H1 (cell line): ENCODE measurements around the gene RTN3. TPM values are rescaled to one million over a fixed set of nuclear protein-coding genes. Genes with fewer than 3 reads are reported as not detected.

Source experiments
- CTCF ChIA-PET: fragments of 300-600 bp; sonication (Branson Sonifier 250); formaldehyde crosslinking; loops from one replicate; lab custom pipeline; 2021; ENCODE audit not compliant: partially characterized antibody; lab: Charles Lee
- POLR2A ChIA-PET: fragments of 300-600 bp; sonication (Branson Sonifier 250); formaldehyde crosslinking; loops from one replicate; lab custom pipeline; 2021; ENCODE audit warnings: inconsistent platforms; ENCODE audit not compliant: partially characterized antibody; lab: Charles Lee
- DNase-seq, 2 experiments: peaks; one replicate each; pipeline versions ENCODE4 v3.0.0 to v3.0.0-alpha.2; 2010 to 2022; ENCODE audit warnings: low spot score in 2 of 2, low read depth in 1 of 2, mixed read lengths in 1 of 2
- FAIRE-seq: peaks from 2 replicates; lab custom pipeline; 2011; peaks lifted over from hg19 to GRCh38; lab: Jason Lieb, UNC
- H2AFZ ChIP-seq: 2 replicates; pipeline ENCODE4 v1.8.1; 2012; ENCODE audit warnings: low read length, inconsistent platforms
- H2AK5ac ChIP-seq: 2 replicates; pipeline ENCODE4 v1.6.1; 2013; ENCODE audit warnings: low read depth, low read length
- H2BK120ac ChIP-seq: replicated peaks from 2 replicates; pipeline ENCODE3; 2013; ENCODE audit warnings: low read depth, low read length, inconsistent platforms
- H2BK12ac ChIP-seq: 2 replicates; pipeline ENCODE4 v1.6.1; 2013; ENCODE audit warnings: low read depth, low read length
- H2BK15ac ChIP-seq: 2 replicates; pipeline ENCODE4 v1.6.1; 2013; ENCODE audit warnings: low read length
- H2BK20ac ChIP-seq: 2 replicates; pipeline ENCODE4 v1.6.1; 2013; ENCODE audit warnings: low read length
- H2BK5ac ChIP-seq: 2 replicates; pipeline ENCODE4 v1.6.1; 2013; ENCODE audit warnings: low read depth, low read length
- H3K14ac ChIP-seq: 2 replicates; pipeline ENCODE4 v1.6.1; 2013; ENCODE audit warnings: inconsistent platforms; ENCODE audit not compliant: insufficient read length
- H3K18ac ChIP-seq: 2 replicates; pipeline ENCODE4 v1.6.1; 2013; ENCODE audit warnings: low read length; ENCODE audit errors: extremely low read depth
- H3K23ac ChIP-seq: 2 replicates; pipeline ENCODE4 v1.6.1; 2013; ENCODE audit warnings: inconsistent platforms; ENCODE audit not compliant: insufficient read length
- H3K23me2 ChIP-seq: 2 replicates; pipeline ENCODE4 v1.6.1; 2013; ENCODE audit warnings: low read depth, low read length
- H3K27ac ChIP-seq: 2 replicates; pipeline ENCODE4 v1.6.1; 2011; ENCODE audit warnings: low read depth, low read length, inconsistent platforms
- H3K27me3 ChIP-seq, 4 experiments: replicated peaks in 1 of 4; 1 replicate in 1 of 4; 2 replicates in 3 of 4; pipeline versions ENCODE4 v1.6.1 to v1.8.1; 2011 to 2013; ENCODE audit warnings: low read length in 3 of 4, mild to moderate bottlenecking in 3 of 4, inconsistent platforms in 2 of 4, mixed read lengths in 2 of 4, moderate library complexity in 1 of 4; ENCODE audit not compliant: control insufficient read depth in 3 of 4, insufficient read depth in 3 of 4; ENCODE audit errors: extremely low read depth in 1 of 4
- H3K36me3 ChIP-seq, 4 experiments: 2 replicates each; pipeline versions ENCODE4 v1.6.1 to v1.8.1; 2011 to 2013; ENCODE audit warnings: mild to moderate bottlenecking in 4 of 4, low read length in 3 of 4, moderate library complexity in 2 of 4, control low read depth in 1 of 4, inconsistent platforms in 1 of 4; ENCODE audit not compliant: insufficient read depth in 4 of 4, control insufficient read depth in 2 of 4
- H3K4ac ChIP-seq: replicated peaks from 2 replicates; pipeline ENCODE3; 2013; ENCODE audit warnings: low read length, low read depth, mixed read lengths, inconsistent platforms; ENCODE audit not compliant: insufficient read length
- H3K4me1 ChIP-seq, 4 experiments: replicated peaks in 1 of 4; 1 replicate in 1 of 4; 2 replicates in 3 of 4; pipeline versions ENCODE4 v1.6.1 to v1.8.1; 2011 to 2013; ENCODE audit warnings: low read length in 3 of 4, inconsistent platforms in 2 of 4, mixed read lengths in 1 of 4; ENCODE audit not compliant: insufficient read depth in 4 of 4, control insufficient read depth in 3 of 4
- H3K4me2 ChIP-seq, 2 experiments: 2 replicates each; pipeline versions ENCODE4 v1.6.1 to v1.8.1; 2011 to 2013; ENCODE audit warnings: low read depth in 2 of 2, low read length in 2 of 2, control low read depth in 1 of 2, inconsistent platforms in 1 of 2, mild to moderate bottlenecking in 1 of 2; ENCODE audit not compliant: insufficient read depth in 1 of 2
- H3K4me3 ChIP-seq, 4 experiments: fragments of 200-600, 300-600 bp in 1 of 4; sonication (generic), shearing (Covaris generic), sonication (Bioruptor Twin) in 1 of 4; 2 replicates each; pipeline versions ENCODE4 v1.5.1 to v1.8.1; 2011 to 2016; ENCODE audit warnings: low read length in 4 of 4, low read depth in 3 of 4, control low read depth in 2 of 4, inconsistent platforms in 2 of 4, mild to moderate bottlenecking in 2 of 4, mixed read lengths in 1 of 4, moderate library complexity in 1 of 4; ENCODE audit not compliant: insufficient read depth in 2 of 4; ENCODE audit errors: extremely low read depth in 1 of 4
- H3K56ac ChIP-seq: replicated peaks from 2 replicates; pipeline ENCODE3; 2013; ENCODE audit warnings: low read depth, mild to moderate bottlenecking, mixed read lengths, low read length, inconsistent platforms; ENCODE audit not compliant: insufficient read length
- H3K79me1 ChIP-seq: 2 replicates; pipeline ENCODE4 v1.6.1; 2013; ENCODE audit warnings: low read depth, low read length, control low read depth
- H3K79me2 ChIP-seq, 2 experiments: 2 replicates each; pipeline versions ENCODE4 v1.6.1 to v1.8.1; 2012 to 2013; ENCODE audit warnings: low read length in 2 of 2, mild to moderate bottlenecking in 2 of 2, inconsistent platforms in 1 of 2; ENCODE audit not compliant: insufficient read depth in 2 of 2, control insufficient read depth in 1 of 2
- H3K9ac ChIP-seq, 4 experiments: replicated peaks in 1 of 4; 1 replicate in 1 of 4; 2 replicates in 3 of 4; pipeline versions ENCODE4 v1.6.1 to v1.8.1; 2011 to 2013; ENCODE audit warnings: low read depth in 3 of 4, low read length in 3 of 4, control low read depth in 2 of 4, mild to moderate bottlenecking in 2 of 4, moderate library complexity in 2 of 4, inconsistent platforms in 1 of 4; ENCODE audit errors: extremely low read depth in 1 of 4
- H3K9me3 ChIP-seq, 2 experiments: 2 replicates each; pipeline versions ENCODE4 v1.6.1 to v1.8.1; 2012 to 2013; ENCODE audit warnings: mild to moderate bottlenecking in 2 of 2, moderate library complexity in 2 of 2, control low read depth in 1 of 2, inconsistent platforms in 1 of 2, low read depth in 1 of 2, low read length in 1 of 2, mixed read lengths in 1 of 2; ENCODE audit not compliant: insufficient read depth in 2 of 2
- H4K20me1 ChIP-seq, 2 experiments: replicated peaks in 1 of 2; 2 replicates each; pipeline versions ENCODE3 to v1.8.1; 2011 to 2013; ENCODE audit warnings: inconsistent platforms in 2 of 2, low read length in 2 of 2, mild to moderate bottlenecking in 1 of 2; ENCODE audit not compliant: insufficient read depth in 2 of 2, control insufficient read depth in 1 of 2
- H4K5ac ChIP-seq: 2 replicates; pipeline ENCODE4 v1.6.1; 2013; ENCODE audit warnings: low read length, low read depth, mixed read lengths, inconsistent platforms; ENCODE audit not compliant: insufficient read length
- H4K8ac ChIP-seq: 2 replicates; pipeline ENCODE4 v1.8.0; 2013; ENCODE audit warnings: mild to moderate bottlenecking, moderate library complexity, low read length, inconsistent platforms; ENCODE audit not compliant: insufficient read depth; ENCODE audit errors: extremely low read depth
- H4K91ac ChIP-seq: replicated peaks from 2 replicates; pipeline ENCODE3; 2013; ENCODE audit warnings: low read length, mixed read lengths, inconsistent platforms; ENCODE audit not compliant: insufficient read length
- BACH1 ChIP-seq: IDR thresholded peaks from 2 replicates; pipeline ENCODE4 v1.6.1; 2012; ENCODE audit warnings: low read length, improper control_type of control experiment
- EGR1 ChIP-seq: IDR thresholded peaks from 2 replicates; pipeline ENCODE4 v1.6.1; 2011; ENCODE audit warnings: low read depth, low read length, borderline replicate concordance
- GABPA ChIP-seq: IDR thresholded peaks from 2 replicates; pipeline ENCODE4 v1.6.1; 2011; ENCODE audit warnings: mild to moderate bottlenecking, low read length, moderate library complexity, borderline replicate concordance; ENCODE audit not compliant: insufficient read depth
- MAFK ChIP-seq: IDR thresholded peaks from 2 replicates; pipeline ENCODE4 v1.6.1; 2012; ENCODE audit warnings: low read depth, mild to moderate bottlenecking, improper control_type of control experiment, low read length
- POLR2A ChIP-seq, 2 experiments: IDR thresholded peaks; 1 replicate in 1 of 2; 2 replicates in 1 of 2; pipeline ENCODE4 v1.6.1; 2011; ENCODE audit warnings: low read depth in 2 of 2, low read length in 2 of 2, mild to moderate bottlenecking in 2 of 2; ENCODE audit errors: control extremely low read depth in 1 of 2
- POU5F1 ChIP-seq: IDR thresholded peaks from 2 replicates; pipeline ENCODE4 v1.6.1; 2011; ENCODE audit warnings: low read depth, mild to moderate bottlenecking, low read length, moderate library complexity
- SIN3A ChIP-seq, 2 experiments: IDR thresholded peaks in 1 of 2; conservative IDR thresholded peaks in 1 of 2; 2 replicates each; pipeline ENCODE4 v1.6.1; 2011 to 2012; ENCODE audit warnings: low read length in 2 of 2, improper control_type of control experiment in 1 of 2, low read depth in 1 of 2, mild to moderate bottlenecking in 1 of 2
- SP4 ChIP-seq: IDR thresholded peaks from 2 replicates; pipeline ENCODE4 v1.6.1; 2012; ENCODE audit warnings: low read length, inconsistent platforms
- WGBS, 2 experiments: shearing (Covaris generic) in 1 of 2; methylation state at CpG; one replicate each; pipeline versions ENCODE4 v1.1.6 to v1.1.7; 2013 to 2015; ENCODE audit warnings: low lambda C conversion rate in 2 of 2, mixed read lengths in 2 of 2, inconsistent platforms in 1 of 2, low coverage in 1 of 2, missing lambda C conversion rate in 1 of 2; ENCODE audit not compliant: insufficient replicate concordance in 2 of 2, insufficient coverage in 1 of 2, insufficient read length in 1 of 2; ENCODE audit errors: extremely low coverage in 1 of 2, missing lambda C conversion rate in 1 of 2; 5-methylcytosine and 5-hydroxymethylcytosine counted together
- polyA plus RNA-seq, 7 experiments: library from polyadenylated mRNA; depleted of rRNA in 3 of 7; stranded (reverse) in 5 of 7; unstranded in 2 of 7; fragments of >200 nt in 5 of 7; fragments of 200-250 nt in 2 of 7; gene quantifications; 1 replicate in 5 of 7; 2 replicates in 1 of 7; 4 replicates in 1 of 7; pipeline versions ENCODE4 v1.2.1 to v1.2.3, GENCODE V29; 2011 to 2013; ENCODE audit warnings: missing spikeins in 2 of 7, mixed read lengths in 2 of 7
- total RNA-seq: library from RNA; stranded (reverse); fragmentation: NEBNext Ultra II Directional; extraction: Animal tissue kit (Norgen Biotek cat#: 25700); gene quantifications from 2 replicates; pipeline ENCODE4 v1.2.1, GENCODE V29; 2021
- TF ChIP-seq, protein P1 (sequence below), 3 experiments: IDR thresholded peaks; 1 replicate in 2 of 3; 2 replicates in 1 of 3; pipeline versions ENCODE4 v1.5.1 to v1.6.1; 2011; ENCODE audit warnings: low read length in 3 of 3, mild to moderate bottlenecking in 3 of 3, inconsistent platforms in 2 of 3, low read depth in 1 of 3, moderate library complexity in 1 of 3; ENCODE audit not compliant: insufficient read depth in 1 of 3; ENCODE audit errors: control extremely low read depth in 1 of 3

Gene RTN3
- total and polyA plus RNA-seq, 2 of the 8 experiments (the other 6 are each of a cell fraction or from before 2014, with no cell fraction given), result 160 to 203 TPM

DNA sequence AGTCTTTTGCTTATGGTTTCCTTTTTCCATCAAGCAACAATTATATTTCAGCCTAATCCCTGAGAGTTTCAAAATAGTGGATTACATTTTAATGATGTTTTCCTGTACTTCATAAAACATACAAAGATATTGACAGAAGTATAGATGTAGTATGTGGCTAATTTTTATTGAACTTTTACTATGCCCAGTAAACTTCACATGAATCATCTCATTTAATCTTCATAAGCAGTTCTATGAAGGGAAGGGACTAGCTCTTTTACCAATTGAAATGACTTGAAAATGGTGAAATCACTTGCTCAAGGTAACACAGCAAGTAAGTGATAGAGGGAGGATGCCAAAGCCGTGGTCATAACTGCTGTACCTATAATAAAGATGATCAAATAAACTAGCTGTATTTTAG is 27.5 kb downstream of the RTN3 start:
- H2BK12ac ChIP-seq, result no peak overlapping the region
- no peaks in the 10 kb centered on the region; a peak in 1 of 8 replicates for H3K36me3 ChIP-seq
- H3K4me3 ChIP-seq, result no peak overlapping the region
- H3K18ac ChIP-seq, result no peak overlapping the region
- H3K4me2 ChIP-seq, result no peak overlapping the region
- H3K27me3 ChIP-seq, result no peaks in the 10 kb centered on the region
- H3K14ac ChIP-seq, result no peak overlapping the region
- CTCF ChIA-PET, result no interaction called here
- no peak overlapping the region for H3K23ac ChIP-seq
- H2BK120ac ChIP-seq, result no peak overlapping the region
- no peaks in the 10 kb centered on the region for H3K9me3 ChIP-seq
- H3K27ac ChIP-seq, result no peak overlapping the region
- no peak overlapping the region for H2AK5ac ChIP-seq
- H2BK20ac ChIP-seq, result no peak overlapping the region
- H3K56ac ChIP-seq, result no peak overlapping the region
- no peak overlapping the region for H4K5ac ChIP-seq
- POLR2A ChIA-PET, result no interaction called here
- no peak overlapping the region for H3K9ac ChIP-seq
- H3K4ac ChIP-seq, result no peak overlapping the region
- no peak overlapping the region for H2BK5ac ChIP-seq
- no peak overlapping the region for H2AFZ ChIP-seq
- no peak overlapping the region for H4K91ac ChIP-seq
- H2BK15ac ChIP-seq, result no peak overlapping the region
- no peak overlapping the region for H4K8ac ChIP-seq
- peaks cover 12 to 14% of the 10 kb centered on the region in 2 experiments for H4K20me1 ChIP-seq
- DNase-seq (no peak), FAIRE-seq (no peak)
- 90% methylated on average over 1 of the region's 1 CpG; no CpG with 5 or more reads in 1 of the 2 experiments for WGBS, 2 experiments
- no peaks in the 10 kb centered on the region for H3K4me1 ChIP-seq
- H3K79me1 ChIP-seq, result no peaks in the 10 kb centered on the region; the same call in 1 of the 2 replicates
- H3K79me2 ChIP-seq, result peaks cover 0 to 96% of the 10 kb centered on the region in 2 experiments; a peak in 2 of 4 replicates
- H3K23me2 ChIP-seq, result no peaks in the 10 kb centered on the region
- TF ChIP-seq, protein P1, sequence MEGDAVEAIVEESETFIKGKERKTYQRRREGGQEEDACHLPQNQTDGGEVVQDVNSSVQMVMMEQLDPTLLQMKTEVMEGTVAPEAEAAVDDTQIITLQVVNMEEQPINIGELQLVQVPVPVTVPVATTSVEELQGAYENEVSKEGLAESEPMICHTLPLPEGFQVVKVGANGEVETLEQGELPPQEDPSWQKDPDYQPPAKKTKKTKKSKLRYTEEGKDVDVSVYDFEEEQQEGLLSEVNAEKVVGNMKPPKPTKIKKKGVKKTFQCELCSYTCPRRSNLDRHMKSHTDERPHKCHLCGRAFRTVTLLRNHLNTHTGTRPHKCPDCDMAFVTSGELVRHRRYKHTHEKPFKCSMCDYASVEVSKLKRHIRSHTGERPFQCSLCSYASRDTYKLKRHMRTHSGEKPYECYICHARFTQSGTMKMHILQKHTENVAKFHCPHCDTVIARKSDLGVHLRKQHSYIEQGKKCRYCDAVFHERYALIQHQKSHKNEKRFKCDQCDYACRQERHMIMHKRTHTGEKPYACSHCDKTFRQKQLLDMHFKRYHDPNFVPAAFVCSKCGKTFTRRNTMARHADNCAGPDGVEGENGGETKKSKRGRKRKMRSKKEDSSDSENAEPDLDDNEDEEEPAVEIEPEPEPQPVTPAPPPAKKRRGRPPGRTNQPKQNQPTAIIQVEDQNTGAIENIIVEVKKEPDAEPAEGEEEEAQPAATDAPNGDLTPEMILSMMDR (IDR thresholded peaks at IDR 0.05; ENCODE audit: control extremely low read depth in 1 of 3, insufficient read depth in 1 of 3, low read depth in 1 of 3, low read length in 3 of 3), result no peak
- TF ChIP-seq POU5F1 (no peak), BACH1 (no peak), POLR2A (IDR thresholded peaks at IDR 0.05; ENCODE audit: control extremely low read depth in 1 of 2, low read depth in 2 of 2, low read length in 2 of 2) (no peak), GABPA (no peak), SIN3A (conservative IDR thresholded peaks at IDR 0.05 in 1 of 2, IDR thresholded peaks at IDR 0.05 in 1 of 2; ENCODE audit: low read depth in 1 of 2, low read length in 2 of 2) (no peak), MAFK (no peak), EGR1 (no peak), SP4 (no peak)
